HG03139 (cell line): Measurements from ENCODE around the gene SLC33A1.
"Not testable (repeated sequence)": the region's sequence is repeated elsewhere in the genome, so short reads cannot be mapped to it uniquely, and the experiment has no call there.

Source experiments
- ATAC-seq: cut with Tn5 transposase; IDR thresholded peaks from one replicate; pipeline ENCODE4 v1.9.1; 2021; ENCODE audit not compliant: unreplicated experiment

SLC33A1 gene

DNA sequence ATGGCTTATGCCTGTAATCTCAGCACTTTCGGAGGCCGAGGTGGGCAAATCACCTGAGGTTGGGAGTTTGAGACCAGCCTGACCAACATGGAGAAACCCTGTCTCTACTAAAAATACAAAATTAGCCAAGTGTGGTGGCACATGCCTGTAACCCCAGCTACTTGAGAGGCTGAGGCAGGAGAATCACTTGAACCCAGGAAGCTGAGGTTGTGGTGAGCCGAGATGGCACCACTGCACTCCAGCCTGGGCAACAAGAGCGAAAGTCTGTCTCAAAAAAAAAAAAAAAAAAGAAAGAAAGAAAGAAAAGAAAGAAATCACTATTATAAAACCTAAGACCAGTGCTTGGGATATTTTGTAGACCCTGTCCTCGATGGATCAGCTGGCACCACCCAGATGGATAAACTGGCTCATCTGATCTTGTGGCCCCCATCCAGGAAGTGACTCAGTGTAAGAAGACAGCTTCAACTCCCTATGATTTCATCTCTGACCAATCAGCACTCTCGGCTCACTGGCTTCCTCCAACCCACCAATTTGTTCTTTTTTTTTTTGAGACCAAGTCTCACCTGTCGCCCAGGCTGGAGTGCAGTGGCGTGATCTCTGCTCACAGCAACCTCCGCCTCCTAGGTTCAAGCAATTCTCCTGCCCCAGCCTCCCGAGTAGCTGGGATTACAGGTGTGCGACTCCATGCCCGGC is 8.2 kb upstream of the SLC33A1 start:
- ATAC-seq, result not testable (repeated sequence)

- no peak for ATAC-seq
These were observed 7.4 kb upstream of the SLC33A1 start for GRCh38 chr3:155861476-155862183.

DNA sequence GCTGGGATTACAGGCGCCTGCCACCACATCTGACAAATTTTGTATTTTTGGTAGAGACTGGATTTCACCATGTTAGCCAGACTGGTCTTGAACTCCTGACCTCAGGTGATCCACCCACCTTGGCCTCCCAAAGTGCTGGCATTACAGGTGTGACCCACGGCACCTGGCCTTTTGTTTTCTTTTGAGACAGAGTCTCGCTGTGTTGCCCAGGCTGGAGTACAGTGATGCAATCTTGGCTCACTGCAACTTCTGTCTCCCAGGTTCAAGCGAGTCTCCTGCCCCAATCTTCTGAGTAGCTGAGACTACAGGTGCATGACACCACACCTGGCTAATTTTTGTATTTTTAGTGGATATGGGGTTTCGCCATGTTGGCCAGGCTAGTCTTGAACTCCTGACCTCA is 6.2 kb upstream of the SLC33A1 start:
- ATAC-seq, result not testable (repeated sequence)

DNA sequence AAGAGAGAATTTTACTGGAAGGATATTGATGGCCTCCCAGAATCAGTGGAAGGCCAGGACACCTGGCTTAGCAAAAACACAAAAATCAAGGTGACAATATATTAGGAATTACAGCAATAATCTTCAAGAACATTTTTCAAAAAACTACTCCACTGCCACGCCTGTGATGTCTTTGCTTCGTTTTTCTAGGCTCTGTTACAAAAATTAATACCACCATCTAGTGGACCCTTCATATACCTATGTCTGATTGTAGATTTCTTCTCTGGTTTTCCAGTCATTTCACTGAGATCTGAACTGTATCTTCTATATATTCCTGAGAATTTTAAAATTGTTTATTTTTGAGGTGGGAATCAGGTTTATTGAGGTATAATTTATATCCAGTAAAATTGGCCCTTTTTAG is 5.6 kb upstream of the SLC33A1 start:
- ATAC-seq, result no peak

DNA sequence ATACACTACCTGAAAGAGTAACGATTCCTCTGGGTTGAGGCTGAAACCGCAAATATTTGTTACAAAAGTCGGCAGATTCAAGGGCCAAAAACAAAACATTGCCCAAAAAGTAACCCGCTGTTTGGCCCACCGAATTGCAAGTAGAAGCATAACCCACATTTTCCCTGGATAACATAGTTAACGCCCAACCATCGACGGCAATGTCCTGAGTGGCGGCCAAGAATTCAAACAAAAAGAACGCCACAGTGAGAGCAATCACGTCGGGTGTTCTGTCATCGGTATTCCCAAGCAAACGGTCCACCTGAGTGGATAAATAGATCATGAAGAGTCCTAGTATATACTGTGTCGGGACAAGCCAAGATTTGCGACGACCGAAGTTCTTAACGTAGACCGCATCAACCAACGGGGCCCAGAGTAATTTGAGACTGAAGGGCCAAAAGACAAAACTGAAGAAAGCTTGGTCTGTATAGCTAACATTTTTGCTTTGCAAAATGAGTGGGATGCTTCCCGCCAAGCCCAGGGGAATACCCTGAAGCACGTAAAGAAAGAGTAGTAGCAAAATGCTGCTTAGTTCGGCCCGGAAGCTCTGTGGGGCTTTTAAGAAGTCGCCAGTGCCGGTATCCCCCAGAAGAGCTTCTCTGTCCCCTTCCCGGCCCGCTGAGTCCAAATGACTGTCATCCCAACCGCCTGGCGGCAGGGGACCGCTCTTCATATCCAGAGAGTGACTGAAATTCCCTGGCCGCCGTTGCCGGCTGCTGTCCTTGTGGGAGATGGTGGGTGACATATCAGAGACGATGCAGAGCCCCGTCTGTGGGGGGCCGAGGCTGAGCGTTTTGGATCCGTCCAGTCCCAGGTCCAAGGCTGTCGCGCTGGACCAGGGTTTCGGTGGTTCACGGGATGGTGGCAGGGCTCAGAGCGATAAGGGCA is 750 bp downstream of the SLC33A1 start:
- ATAC-seq, result peak; percentile 1

GRCh38 chr3:155852341-155852740 is 1.9 kb downstream of the SLC33A1 start:
- no peak for ATAC-seq

DNA sequence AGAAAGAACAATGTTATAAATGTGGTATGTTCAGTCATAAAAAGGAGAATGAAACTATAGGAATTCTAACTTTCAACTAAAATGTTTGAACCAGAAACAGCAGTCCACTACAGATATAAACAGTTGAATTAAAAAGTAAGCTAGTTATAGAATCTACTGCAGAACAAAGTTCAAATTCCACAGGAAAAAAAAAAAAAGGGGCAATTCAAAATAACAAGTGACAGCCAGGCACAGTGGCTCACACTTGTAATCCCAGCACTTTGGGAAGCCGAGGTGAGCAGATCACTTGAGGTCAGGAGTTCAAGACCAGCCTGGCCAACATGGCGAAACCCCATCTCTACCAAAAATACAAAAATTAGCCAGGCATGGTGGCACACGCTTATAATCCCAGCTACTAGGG is 4.8 kb downstream of the SLC33A1 start:
- ATAC-seq, result not testable (repeated sequence)

GRCh38 chr3:155847993-155848392 is 6.2 kb downstream of the SLC33A1 start:
- no peak for ATAC-seq

- ATAC-seq, result no peak
These were observed 8.1 kb downstream of the SLC33A1 start for GRCh38 chr3:155846119-155846518.

DNA sequence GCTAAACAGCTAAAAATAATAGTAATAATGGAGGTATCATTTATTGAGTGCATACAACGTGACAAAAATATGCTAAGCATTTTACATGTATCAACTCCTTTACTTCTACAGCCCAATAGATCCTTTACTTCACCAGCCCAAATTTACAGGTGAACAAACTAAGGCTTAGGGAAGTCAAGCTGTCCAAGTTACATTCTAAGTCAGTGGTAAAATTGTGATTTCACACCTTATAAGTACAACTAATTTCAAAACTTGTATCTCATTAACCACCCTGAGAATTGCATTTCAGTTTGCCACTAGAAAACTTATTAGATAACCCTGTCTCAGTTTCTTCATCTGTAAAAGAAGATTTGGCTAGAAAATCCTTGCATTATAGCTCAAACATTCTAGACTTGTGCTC is 10.7 kb downstream of the SLC33A1 start:
- no peak for ATAC-seq

- no peak for ATAC-seq
These were observed 18.7 kb downstream of the SLC33A1 start for GRCh38 chr3:155835341-155836071.

DNA sequence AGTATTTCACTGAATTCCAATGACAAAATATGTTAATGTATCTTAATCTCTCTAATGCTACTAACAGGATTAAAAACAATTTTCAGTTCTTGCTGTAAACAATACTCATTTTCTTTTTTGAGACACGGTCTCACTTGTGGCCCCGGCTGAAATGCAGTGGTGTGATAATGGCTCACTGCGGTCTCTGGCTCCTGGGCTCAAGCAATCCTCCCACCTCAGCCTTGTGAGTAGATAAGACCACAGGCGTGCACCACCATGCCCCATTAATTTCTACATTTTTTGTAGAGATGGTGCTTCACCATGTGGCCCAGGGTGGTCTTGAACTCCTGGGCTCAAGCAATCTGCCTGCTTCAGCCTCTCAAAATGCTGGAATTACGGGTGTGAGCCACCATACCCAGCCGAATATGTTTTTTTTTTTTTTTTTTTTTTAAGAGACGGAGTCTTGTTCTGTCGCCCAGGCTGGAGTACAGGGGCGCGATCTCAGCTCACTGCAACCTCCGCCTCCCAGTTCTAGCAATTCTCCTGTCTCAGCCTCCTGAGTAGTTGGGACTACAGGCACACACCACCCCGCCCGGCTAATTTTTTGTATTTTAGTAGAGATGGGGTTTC is 25.6 kb downstream of the SLC33A1 start:
- ATAC-seq, result not testable (repeated sequence)

DNA sequence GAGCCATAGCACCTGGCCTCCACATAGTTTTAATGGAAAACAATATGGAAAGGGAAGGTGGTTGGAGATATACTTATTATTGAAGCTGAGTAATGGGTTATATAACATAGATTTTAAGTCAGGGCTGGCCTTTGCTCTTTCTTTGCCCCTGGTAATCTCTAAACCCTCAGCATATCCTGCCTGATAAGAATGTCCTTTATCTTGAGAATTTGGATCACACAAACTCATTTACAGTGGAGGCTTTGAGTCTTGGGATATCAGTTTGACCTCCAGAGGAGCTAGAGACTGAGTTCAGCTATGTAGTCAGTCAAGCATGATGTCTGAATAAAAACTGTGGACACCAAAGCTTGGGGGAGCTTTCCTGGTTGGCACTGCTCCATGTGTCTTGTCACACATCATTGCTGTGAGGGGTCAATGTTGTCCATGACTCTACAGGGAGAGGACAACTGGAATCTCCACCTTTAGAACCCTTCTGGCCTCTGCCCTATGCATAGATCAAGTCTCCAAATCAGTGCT is 39.1 kb downstream of the SLC33A1 start:
- ATAC-seq, result no peak

- not testable (repeated sequence) for ATAC-seq
These were observed 41.0 kb downstream of the SLC33A1 start for GRCh38 chr3:155813224-155813623.

DNA sequence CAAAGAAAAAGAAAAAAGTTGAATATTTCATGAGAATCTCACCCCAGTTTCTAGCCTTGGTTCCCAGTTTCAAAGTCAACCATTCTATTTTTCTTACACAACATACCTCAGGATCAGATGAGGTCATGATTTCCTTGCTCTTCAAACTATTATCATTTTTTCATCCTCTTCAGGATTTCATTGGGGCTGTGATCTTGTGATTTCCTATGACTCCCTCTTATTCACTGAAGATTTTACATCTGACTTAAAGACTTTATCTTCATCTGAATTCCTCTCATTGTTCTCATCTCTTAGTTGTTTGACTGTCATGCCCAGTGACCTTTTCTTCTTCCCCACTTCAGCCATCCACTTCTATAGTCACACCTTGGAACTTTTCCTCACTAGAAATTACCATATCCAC is 45.0 kb downstream of the SLC33A1 start:
- no peak for ATAC-seq

DNA sequence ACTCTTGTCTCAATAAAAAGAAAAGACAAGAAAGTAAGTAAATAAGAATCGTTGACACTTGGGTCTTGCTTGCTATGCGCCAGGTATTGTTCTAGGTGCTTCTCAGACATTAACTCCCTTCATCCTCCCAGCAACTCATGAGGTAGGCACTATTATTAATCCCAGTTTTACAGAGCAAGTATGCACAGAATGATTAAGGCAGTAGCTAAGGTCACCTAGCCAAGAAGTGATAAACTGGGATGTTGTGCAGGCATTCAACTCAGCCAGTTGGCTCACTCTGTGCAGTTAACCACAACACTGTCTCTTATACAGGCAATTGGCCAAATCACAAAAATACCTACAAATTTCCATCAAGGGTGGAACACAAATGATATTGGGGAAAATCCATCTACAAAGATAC is 46.4 kb downstream of the SLC33A1 start:
- no peak for ATAC-seq

- ATAC-seq, result peak; percentile 96
These were observed 48.2 kb downstream of the SLC33A1 start, which contains the start of gene C3orf33 for GRCh38 chr3:155805802-155806618. Gene C3orf33 (minus strand): TSS chr3:155806278. CDS start chr3:155806252, 26 bp downstream.

- peak; percentile 4 for ATAC-seq
These were observed 48.9 kb downstream of the SLC33A1 start for GRCh38 chr3:155805204-155805801.

DNA sequence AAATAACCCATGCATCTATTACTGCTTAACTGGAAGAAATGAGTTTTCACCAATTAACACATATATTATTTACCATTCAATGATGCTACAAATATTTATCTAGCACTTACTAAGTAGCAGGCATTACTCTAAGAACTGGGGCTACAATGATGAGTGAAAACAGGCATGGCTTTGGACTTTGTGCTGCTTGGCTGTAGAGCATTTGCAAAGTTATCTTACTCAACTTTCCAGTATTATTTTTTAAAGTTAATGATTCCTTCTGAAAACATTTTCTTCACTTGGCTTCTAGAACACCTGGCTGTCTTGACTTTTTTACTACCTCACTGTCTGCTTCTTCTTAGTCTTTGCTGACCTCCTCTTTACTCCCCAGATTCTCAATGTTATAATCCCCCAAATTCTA is 49.9 kb downstream of the SLC33A1 start:
- ATAC-seq, result no peak
